Sigmoid colon (tissue), 4 donors: Measurements from ENCODE around the gene MICAL2.

Source experiments
- POLR2AphosphoS5 ChIP-seq, 4 donors: sonication (generic); formaldehyde crosslinking; IDR thresholded peaks; one replicate each; pipeline ENCODE4 v1.6.1; 2017; ENCODE audit warnings: antibody characterized with exemption in 4 of 4
- TF ChIP-seq, protein P1 (sequence below), 4 experiments: fragments of 450-650 bp in 3 of 4; fragments of 200-600 bp in 1 of 4; IDR thresholded peaks; one replicate each; pipeline ENCODE4 v1.5.1; 2016 to 2019; ENCODE audit warnings: antibody characterized with exemption in 4 of 4, mild to moderate bottlenecking in 3 of 4, moderate library complexity in 2 of 4

DNA sequence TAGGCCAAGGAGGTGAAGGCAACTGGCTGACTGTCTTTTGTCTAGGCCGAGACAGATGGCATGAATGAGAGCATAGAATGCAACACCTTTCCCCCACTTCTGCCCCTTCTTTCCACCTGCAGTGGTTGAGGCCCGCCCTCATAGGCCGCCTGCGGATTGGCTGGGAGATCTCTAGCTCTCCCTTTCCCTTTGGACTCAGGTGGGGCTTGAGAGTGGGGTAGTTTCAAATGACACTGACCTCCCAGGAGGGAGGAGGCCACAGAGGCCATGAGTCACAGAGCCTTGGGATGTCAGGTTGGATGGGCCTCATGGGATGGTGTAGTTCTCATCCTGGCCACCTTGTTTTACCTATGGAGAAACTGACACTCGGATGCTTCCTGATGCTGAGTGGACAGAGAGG is 9.1 kb downstream of the MICAL2 start:
- TF ChIP-seq, protein P1, sequence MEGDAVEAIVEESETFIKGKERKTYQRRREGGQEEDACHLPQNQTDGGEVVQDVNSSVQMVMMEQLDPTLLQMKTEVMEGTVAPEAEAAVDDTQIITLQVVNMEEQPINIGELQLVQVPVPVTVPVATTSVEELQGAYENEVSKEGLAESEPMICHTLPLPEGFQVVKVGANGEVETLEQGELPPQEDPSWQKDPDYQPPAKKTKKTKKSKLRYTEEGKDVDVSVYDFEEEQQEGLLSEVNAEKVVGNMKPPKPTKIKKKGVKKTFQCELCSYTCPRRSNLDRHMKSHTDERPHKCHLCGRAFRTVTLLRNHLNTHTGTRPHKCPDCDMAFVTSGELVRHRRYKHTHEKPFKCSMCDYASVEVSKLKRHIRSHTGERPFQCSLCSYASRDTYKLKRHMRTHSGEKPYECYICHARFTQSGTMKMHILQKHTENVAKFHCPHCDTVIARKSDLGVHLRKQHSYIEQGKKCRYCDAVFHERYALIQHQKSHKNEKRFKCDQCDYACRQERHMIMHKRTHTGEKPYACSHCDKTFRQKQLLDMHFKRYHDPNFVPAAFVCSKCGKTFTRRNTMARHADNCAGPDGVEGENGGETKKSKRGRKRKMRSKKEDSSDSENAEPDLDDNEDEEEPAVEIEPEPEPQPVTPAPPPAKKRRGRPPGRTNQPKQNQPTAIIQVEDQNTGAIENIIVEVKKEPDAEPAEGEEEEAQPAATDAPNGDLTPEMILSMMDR (IDR thresholded peaks at IDR 0.05) = no peak
- no peak for TF ChIP-seq POLR2AphosphoS5 (IDR thresholded peaks at IDR 0.05)
